B cell (primary cell): ENCODE measurements around the gene PAPPA. TPM values are rescaled to one million over a fixed set of nuclear protein-coding genes. Genes with fewer than 3 reads are reported as not detected.

Experiments
- ATAC-seq: fragments of 200-7000 bp; cut with Tn5 transposase; one replicate; pipeline ENCODE4 v1.10.0; 2021; ENCODE audit warnings: low read depth, mild to moderate bottlenecking, moderate number of reproducible peaks, moderate library complexity
- CTCF ChIA-PET: fragments of 350-600 bp; sonication (Branson Sonifier 250); formaldehyde crosslinking; loops from one replicate; lab custom pipeline; 2021; ENCODE audit warnings: antibody characterized with exemption, inconsistent platforms; lab: Charles Lee
- POLR2A ChIA-PET: fragments of 350-600 bp; sonication (Branson Sonifier 250); formaldehyde crosslinking; loops from one replicate; lab custom pipeline; 2021; ENCODE audit warnings: antibody characterized with exemption; lab: Charles Lee
- DNase-seq: peaks from one replicate; pipeline ENCODE4 v3.0.0; 2013
- H2AFZ ChIP-seq: 2 replicates; pipeline ENCODE4 v1.6.1; 2012; ENCODE audit warnings: mild to moderate bottlenecking, low read depth, low read length; ENCODE audit not compliant: insufficient read depth, poor library complexity, severe bottlenecking
- H3K27ac ChIP-seq, 2 donors: 1 replicate in 1 of 2; 2 replicates in 1 of 2; pipeline ENCODE4 v1.5.1; 2012 to 2013; ENCODE audit warnings: low read length in 2 of 2, mild to moderate bottlenecking in 2 of 2, moderate library complexity in 1 of 2
- H3K27me3 ChIP-seq, 4 experiments: fragments of 200-600 bp in 1 of 4; sonication (generic) in 1 of 4; replicated peaks in 1 of 4; 1 replicate in 2 of 4; 2 replicates in 2 of 4; pipeline versions ENCODE4 v1.6.1 to v1.7.0; 2013 to 2016; ENCODE audit warnings: low read length in 3 of 4, mild to moderate bottlenecking in 2 of 4, mixed read lengths in 1 of 4, moderate library complexity in 1 of 4; ENCODE audit not compliant: insufficient read depth in 4 of 4, control insufficient read depth in 3 of 4; ENCODE audit errors: control extremely low read depth in 1 of 4
- H3K36me3 ChIP-seq, 2 experiments: replicated peaks in 1 of 2; 1 replicate in 1 of 2; 2 replicates in 1 of 2; pipeline versions ENCODE4 v1.6.1 to v1.7.1; 2013; ENCODE audit warnings: low read length in 1 of 2; ENCODE audit not compliant: insufficient read depth in 2 of 2, control insufficient read depth in 1 of 2; ENCODE audit errors: control extremely low read depth in 1 of 2, extremely low read depth in 1 of 2
- H3K4me1 ChIP-seq, 2 donors: fragments of 200-600 bp in 1 of 2; sonication (generic) in 1 of 2; 1 replicate in 1 of 2; 2 replicates in 1 of 2; pipeline versions ENCODE4 v1.5.1 to v1.6.1; 2013 to 2017; ENCODE audit warnings: low read length in 2 of 2; ENCODE audit not compliant: control insufficient read depth in 2 of 2, insufficient read depth in 2 of 2
- H3K4me2 ChIP-seq: replicated peaks from 2 replicates; pipeline ENCODE3; 2012; ENCODE audit warnings: mild to moderate bottlenecking, low read depth, low read length; ENCODE audit not compliant: poor library complexity, severe bottlenecking
- H3K4me3 ChIP-seq, 5 experiments: fragments of 200-600 bp in 1 of 5; sonication (generic) in 1 of 5; 1 replicate in 3 of 5; 2 replicates in 2 of 5; pipeline versions ENCODE4 v1.5.1 to v1.7.0; 2011 to 2016; ENCODE audit warnings: low read length in 4 of 5, mild to moderate bottlenecking in 4 of 5, low read depth in 2 of 5, control low read depth in 1 of 5, moderate library complexity in 1 of 5; ENCODE audit not compliant: insufficient read depth in 1 of 5; ENCODE audit errors: control extremely low read depth in 1 of 5, extremely low read depth in 1 of 5
- H3K79me2 ChIP-seq: fragments of 200-600 bp; sonication (generic); one replicate; pipeline ENCODE4 v1.6.0; 2016; ENCODE audit warnings: low read length; ENCODE audit not compliant: control insufficient read depth, insufficient read depth
- H3K9ac ChIP-seq: fragments of 200-600 bp; sonication (generic); 2 replicates; pipeline ENCODE4 v1.6.1; 2017; ENCODE audit warnings: mild to moderate bottlenecking, low read length, moderate library complexity
- H3K9me3 ChIP-seq, 3 donors: one replicate each; pipeline versions ENCODE4 v1.6.1 to v1.7.1; 2013; ENCODE audit warnings: low read length in 2 of 3; ENCODE audit not compliant: control insufficient read depth in 2 of 3, insufficient read depth in 1 of 3; ENCODE audit errors: control extremely low read depth in 1 of 3
- H4K20me1 ChIP-seq: 2 replicates; pipeline ENCODE4 v1.6.0; 2012; ENCODE audit warnings: mild to moderate bottlenecking, low read length; ENCODE audit not compliant: insufficient read depth, control insufficient read depth, poor library complexity, severe bottlenecking
- H3K27ac Mint-ChIP-seq: one replicate; pipeline ENCODE4 v1.8.0; 2021; ENCODE audit warnings: mixed read lengths
- H3K27me3 Mint-ChIP-seq: one replicate; pipeline ENCODE4 v1.8.0; 2021; ENCODE audit warnings: mixed read lengths
- H3K4me1 Mint-ChIP-seq: one replicate; pipeline ENCODE4 v1.8.0; 2021; ENCODE audit warnings: mixed read lengths
- H3K4me3 Mint-ChIP-seq: one replicate; pipeline ENCODE4 v1.8.0; 2021; ENCODE audit warnings: mixed read lengths
- H3K9me3 Mint-ChIP-seq: one replicate; pipeline ENCODE4 v1.8.0; 2022; ENCODE audit warnings: mixed read lengths; ENCODE audit not compliant: insufficient read depth
- EZH2 ChIP-seq: IDR thresholded peaks from 2 replicates; pipeline ENCODE4 v1.6.1; 2012; ENCODE audit warnings: borderline replicate concordance, low read depth, mild to moderate bottlenecking, moderate library complexity, low read length; ENCODE audit not compliant: insufficient read depth, poor library complexity, severe bottlenecking
- WGBS: methylation state at CpG from one replicate; pipeline ENCODE4 v1.1.5; 2013; ENCODE audit warnings: missing lambda C conversion rate; ENCODE audit not compliant: insufficient coverage; 5-methylcytosine and 5-hydroxymethylcytosine counted together
- intact Hi-C: fragments of 100-400 bp; cut with micrococcal nuclease; formaldehyde crosslinking; loops from one replicate; pipeline ENCODE4 v1.10.0; 2022
- polyA plus RNA-seq: library from polyadenylated mRNA; depleted of rRNA; stranded (reverse); fragments of >200 nt; gene quantifications from 2 replicates; pipeline ENCODE4 v1.2.3, GENCODE V29; 2012
- total RNA-seq, 2 donors: library from RNA; stranded (reverse); fragments of 120-200 nt in 1 of 2; gene quantifications; 1 replicate in 1 of 2; 2 replicates in 1 of 2; pipeline versions ENCODE4 v1.2.3 to v1.2.4, GENCODE V29; 2013 to 2022
- TF ChIP-seq, protein P1 (sequence below): fragments of 200-600 bp; IDR thresholded peaks from one replicate; pipeline ENCODE4 v1.8.0; 2022; ENCODE audit warnings: antibody characterized with exemption, mild to moderate bottlenecking

PAPPA gene
- total and polyA plus RNA-seq, 2 donors (not counting 1 experiment from before 2014, with no cell fraction given): not detected

DNA sequence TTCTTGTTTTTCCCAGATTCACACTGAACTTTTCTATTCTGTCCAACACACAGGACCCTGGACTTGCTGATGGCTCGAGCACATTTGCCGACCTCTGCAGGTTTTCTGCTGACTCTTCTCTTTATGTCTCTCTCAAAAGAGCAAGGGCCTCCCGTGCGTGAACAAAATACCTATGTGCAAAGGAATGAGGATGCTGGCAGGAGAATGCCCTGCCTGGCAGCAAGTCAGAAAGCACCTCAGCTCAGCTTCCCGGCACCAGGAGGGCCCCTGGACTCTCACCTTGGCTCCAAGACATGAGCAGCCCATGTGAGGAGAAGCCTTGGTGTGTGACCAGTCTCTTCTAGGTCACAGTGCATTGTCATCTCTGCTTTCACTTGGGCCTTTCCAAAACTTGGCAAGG lies 36.1 kb downstream of the PAPPA start:
- no peak for ATAC-seq
- 80% methylated on average over 5 of the region's 5 CpGs for WGBS
- Mint-ChIP-seq H3K4me3 (no peak overlapping the region), H3K9me3 (peaks cover 2% of the 10 kb centered on the region), H3K27ac (no peak overlapping the region), H3K4me1 (no peaks in the 10 kb centered on the region), H3K27me3 (no peaks in the 10 kb centered on the region)
- intact Hi-C loops: no loop called here
- Histone ChIP-seq H3K9me3 (peaks cover 0 to 16% (median 0%) of the 10 kb centered on the region in 3 donors), H3K4me3 (no peak overlapping the region), H3K9ac (no peak overlapping the region), H3K4me2 (no peak overlapping the region), H2AFZ (no peak overlapping the region), H3K27ac (no peak overlapping the region), H3K27me3 (no peaks in the 10 kb centered on the region), H3K4me1 (no peaks in the 10 kb centered on the region), H3K79me2 (no peaks in the 10 kb centered on the region), H3K36me3 (no peaks in the 10 kb centered on the region), H4K20me1 (no peaks in the 10 kb centered on the region)
- ChIA-PET CTCF (no interaction called here), POLR2A (no interaction called here)
- no peak for TF ChIP-seq EZH2
- TF ChIP-seq, protein P1, sequence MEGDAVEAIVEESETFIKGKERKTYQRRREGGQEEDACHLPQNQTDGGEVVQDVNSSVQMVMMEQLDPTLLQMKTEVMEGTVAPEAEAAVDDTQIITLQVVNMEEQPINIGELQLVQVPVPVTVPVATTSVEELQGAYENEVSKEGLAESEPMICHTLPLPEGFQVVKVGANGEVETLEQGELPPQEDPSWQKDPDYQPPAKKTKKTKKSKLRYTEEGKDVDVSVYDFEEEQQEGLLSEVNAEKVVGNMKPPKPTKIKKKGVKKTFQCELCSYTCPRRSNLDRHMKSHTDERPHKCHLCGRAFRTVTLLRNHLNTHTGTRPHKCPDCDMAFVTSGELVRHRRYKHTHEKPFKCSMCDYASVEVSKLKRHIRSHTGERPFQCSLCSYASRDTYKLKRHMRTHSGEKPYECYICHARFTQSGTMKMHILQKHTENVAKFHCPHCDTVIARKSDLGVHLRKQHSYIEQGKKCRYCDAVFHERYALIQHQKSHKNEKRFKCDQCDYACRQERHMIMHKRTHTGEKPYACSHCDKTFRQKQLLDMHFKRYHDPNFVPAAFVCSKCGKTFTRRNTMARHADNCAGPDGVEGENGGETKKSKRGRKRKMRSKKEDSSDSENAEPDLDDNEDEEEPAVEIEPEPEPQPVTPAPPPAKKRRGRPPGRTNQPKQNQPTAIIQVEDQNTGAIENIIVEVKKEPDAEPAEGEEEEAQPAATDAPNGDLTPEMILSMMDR: no peak
- DNase-seq: no peak

DNA sequence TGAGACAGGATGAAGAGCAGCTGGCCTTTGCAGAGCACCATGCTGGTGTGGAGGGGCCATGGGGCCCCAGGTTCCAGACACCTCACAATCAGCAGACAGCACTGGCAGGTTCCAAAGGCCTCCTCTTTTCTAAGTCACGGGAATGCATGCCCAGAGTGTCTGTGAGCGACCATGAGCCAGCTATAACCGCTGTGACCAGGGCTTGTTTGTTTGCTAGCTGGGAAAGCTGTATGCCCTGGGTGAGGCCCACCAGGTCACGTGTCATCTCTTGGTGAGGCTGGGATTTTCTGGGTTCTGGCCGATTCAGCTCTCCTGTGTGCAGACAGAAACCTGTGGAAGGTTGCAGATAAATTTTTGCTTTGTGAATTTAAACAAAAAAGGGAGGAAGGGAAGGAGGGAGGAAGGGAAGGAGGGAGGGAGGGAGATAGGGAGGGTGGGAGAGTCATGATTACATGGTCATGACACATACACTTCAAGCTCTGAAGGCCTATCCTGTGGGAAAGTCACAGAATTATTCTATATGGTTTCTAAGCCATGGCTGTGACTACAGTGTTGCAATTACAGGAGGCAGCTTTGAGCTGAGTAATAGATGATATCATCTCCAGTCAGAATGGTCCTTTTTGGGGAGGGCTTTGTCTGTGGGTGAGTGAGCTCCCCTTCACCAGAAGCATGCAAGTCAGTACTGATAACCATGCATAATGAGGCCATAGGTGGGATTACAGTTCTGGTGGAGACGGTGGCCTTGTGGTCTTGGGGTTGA lies 37.2 kb downstream of the PAPPA start:
- ATAC-seq: no peak
- no peaks in the 10 kb centered on the region for H3K79me2 ChIP-seq
- Mint-ChIP-seq H3K27ac (no peak overlapping the region), H3K27me3 (no peaks in the 10 kb centered on the region), H3K9me3 (peaks cover 2% of the 10 kb centered on the region), H3K4me1 (no peaks in the 10 kb centered on the region), H3K4me3 (no peak overlapping the region)
- ChIA-PET CTCF (interaction anchor here (1.3 kb wide), 1 partner anchor 10 kb away, joined by 3 read pairs; no protein-coding TSS in a partner anchor), POLR2A (no interaction called here)
- peaks cover 0 to 16% (median 0%) of the 10 kb centered on the region in 3 donors for H3K9me3 ChIP-seq
- 81% methylated on average over 4 of the region's 6 CpGs for WGBS
- DNase-seq: no peak
- no peak overlapping the region for H3K9ac ChIP-seq
- no peak for TF ChIP-seq EZH2
- TF ChIP-seq, protein P1: no peak
- H4K20me1 ChIP-seq: no peaks in the 10 kb centered on the region
- no peak overlapping the region for H3K4me3 ChIP-seq
- H3K36me3 ChIP-seq: no peaks in the 10 kb centered on the region
- no peaks in the 10 kb centered on the region for H3K4me1 ChIP-seq
- H3K27me3 ChIP-seq: no peaks in the 10 kb centered on the region
- H2AFZ ChIP-seq: no peak overlapping the region
- intact Hi-C loops: no loop called here
- H3K27ac ChIP-seq: no peak overlapping the region
- no peak overlapping the region for H3K4me2 ChIP-seq
